ENCODE results near the gene ALDH1A3.

The ALDH1A3 gene

DNA sequence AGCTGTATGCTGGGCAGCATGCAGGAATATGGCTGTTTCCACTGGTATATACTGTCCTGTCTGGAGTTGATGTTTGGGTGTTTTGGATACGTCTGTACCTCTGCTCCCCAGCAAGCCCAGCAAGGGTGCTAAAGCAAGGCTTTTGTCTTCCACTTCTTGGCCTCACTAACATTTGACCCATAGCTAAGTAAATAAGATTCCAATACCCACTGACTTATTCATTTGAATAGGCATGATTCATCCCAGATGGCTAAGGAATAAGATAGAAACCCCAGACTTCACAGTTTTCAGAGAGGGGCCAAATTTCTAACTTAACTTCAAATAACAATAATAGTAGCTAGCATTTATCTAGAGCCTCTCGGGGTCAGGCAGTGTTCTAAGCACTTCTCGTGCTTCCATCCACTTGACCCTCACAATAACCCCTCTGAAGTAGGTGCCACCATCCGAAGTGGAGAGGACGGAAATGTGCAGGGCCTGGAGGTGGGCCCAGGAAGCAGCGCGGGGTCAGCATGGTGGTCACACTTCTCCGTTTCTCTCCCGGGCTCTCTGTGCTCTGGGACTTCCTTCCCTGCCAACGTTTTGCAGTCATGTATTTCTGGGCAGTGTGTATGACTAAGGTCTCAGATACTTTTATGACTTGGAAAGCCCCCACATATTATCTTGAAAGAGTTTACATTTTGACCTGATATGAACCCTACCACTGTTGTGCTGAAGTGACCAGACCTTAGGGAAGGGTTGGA, 78.9 kb downstream of the ALDH1A3 start:
- DNase-seq, result no peak

GRCh38 chr15:100959066-100960050, 79.7 kb downstream of the ALDH1A3 start:
- no peak for DNase-seq

Data from DMS153 (cell line).